Measurements from ENCODE around the gene ENDOG. TPM values are rescaled to one million over a fixed set of nuclear protein-coding genes. Genes with fewer than 3 reads are reported as not detected.
A peak's percentile ranks its signal among the peaks of the same experiment; 100 is the strongest.

Gene ENDOG
- total RNA-seq, result 18.9 and 22.5 TPM in 2 replicates
- polyA plus RNA-seq, result 32.6 and 37.4 TPM in 2 replicates

GRCh38 chr9:128818099-128818838, at the start of gene ENDOG:
ENDOG (plus strand) TSS chr9:128818500; CDS start chr9:128818685, 185 bp downstream.
- Histone ChIP-seq H3K4me3 (peak within 1 kb of the TSS; percentile 67), H3K4me2 (peak within 1 kb of the TSS; percentile 98), H3K27me3 (no peaks in the 10 kb centered on the region), H3K9me3 (ENCODE audit: low read depth) (no peaks in the 10 kb centered on the region), H2AFZ (peak within 1 kb of the TSS; percentile 76), H4K20me1 (ENCODE audit: insufficient read depth, poor library complexity, severe bottlenecking) (no peaks in the 10 kb centered on the region), H3K27ac (peak within 1 kb of the TSS; percentile 74), H3K36me3 (replicated peaks; ENCODE audit: insufficient read depth, low read depth) (no peaks in the 10 kb centered on the region), H3K9me2 (replicated peaks; ENCODE audit: insufficient read depth) (no peaks in the 10 kb centered on the region), H3K4me1 (ENCODE audit: insufficient read depth) (peaks cover 7% of the 10 kb centered on the region), H3K79me2 (peaks cover 3% of the 10 kb centered on the region)
- DNase-seq (ENCODE audit: low spot score), result peak; percentile 99
- WGBS (ENCODE audit: low lambda C conversion rate, missing lambda C conversion rate), result 0% methylated on average over 47 of the region's 70 CpGs
- TF ChIP-seq EZH2phosphoT487 (IDR thresholded peaks at IDR 0.05; ENCODE audit: low read depth, severe bottlenecking, unreplicated experiment) (no peak), CTCF (IDR thresholded peaks at IDR 0.05; ENCODE audit: poor library complexity) (peak; percentile 93)

- no peaks in the 10 kb centered on the region for H3K36me3 ChIP-seq (replicated peaks; ENCODE audit: insufficient read depth, low read depth)
- TF ChIP-seq CTCF (IDR thresholded peaks at IDR 0.05; ENCODE audit: poor library complexity) (no peak), EZH2 (IDR thresholded peaks at IDR 0.05; ENCODE audit: borderline replicate concordance) (no peak), EZH2phosphoT487 (IDR thresholded peaks at IDR 0.05; ENCODE audit: low read depth, severe bottlenecking, unreplicated experiment) (no peak)
- no peaks in the 10 kb centered on the region for H3K9me2 ChIP-seq (replicated peaks; ENCODE audit: insufficient read depth)
- 96% methylated on average over 6 of the region's 6 CpGs for WGBS (ENCODE audit: low lambda C conversion rate, missing lambda C conversion rate)
- no peak overlapping the region for H3K27ac ChIP-seq
- peaks cover 50% of the 10 kb centered on the region for H3K79me2 ChIP-seq
- no peaks in the 10 kb centered on the region for H3K27me3 ChIP-seq
- H4K20me1 ChIP-seq (ENCODE audit: insufficient read depth, poor library complexity, severe bottlenecking), result peaks cover 3% of the 10 kb centered on the region
- no peak overlapping the region for H3K4me2 ChIP-seq
- H3K9me3 ChIP-seq (ENCODE audit: low read depth), result no peaks in the 10 kb centered on the region
- no peak overlapping the region for H2AFZ ChIP-seq
- DNase-seq (ENCODE audit: low spot score), result no peak
- no peak overlapping the region for H3K4me3 ChIP-seq
- peaks cover 2% of the 10 kb centered on the region for H3K4me1 ChIP-seq (ENCODE audit: insufficient read depth)
Observed at GRCh38 chr9:128768606-128769005, 49.7 kb upstream of the ENDOG start.

GRCh38 chr9:128770286-128771030, 47.8 kb upstream of the ENDOG start:
- no peak overlapping the region for H2AFZ ChIP-seq
- no peaks in the 10 kb centered on the region for H3K27me3 ChIP-seq

More at GRCh38 chr9:128770286-128771030, 47.8 kb upstream of the ENDOG start:
- Histone ChIP-seq H3K9me2 (replicated peaks; ENCODE audit: insufficient read depth) (no peaks in the 10 kb centered on the region), H3K4me3 (peak overlapping the region; percentile 97), H3K9me3 (ENCODE audit: low read depth) (no peaks in the 10 kb centered on the region), H3K79me2 (peaks cover 40% of the 10 kb centered on the region), H4K20me1 (ENCODE audit: insufficient read depth, poor library complexity, severe bottlenecking) (peaks cover 3% of the 10 kb centered on the region), H3K27ac (peak overlapping the region; percentile 98), H3K4me1 (ENCODE audit: insufficient read depth) (peaks cover 2% of the 10 kb centered on the region), H3K36me3 (replicated peaks; ENCODE audit: insufficient read depth, low read depth) (no peaks in the 10 kb centered on the region), H3K4me2 (peak overlapping the region; percentile 91)
- TF ChIP-seq EZH2phosphoT487 (IDR thresholded peaks at IDR 0.05; ENCODE audit: low read depth, severe bottlenecking, unreplicated experiment), result no peak
- no peak for TF ChIP-seq CTCF (IDR thresholded peaks at IDR 0.05; ENCODE audit: poor library complexity)
- TF ChIP-seq EZH2 (IDR thresholded peaks at IDR 0.05; ENCODE audit: borderline replicate concordance), result no peak
- 78% methylated on average over 11 of the region's 11 CpGs for WGBS (ENCODE audit: low lambda C conversion rate, missing lambda C conversion rate)
- no peak for DNase-seq (ENCODE audit: low spot score)
